HepG2 (cell line): Measurements from ENCODE around the gene ANKRD65. TPM values are rescaled to one million over a fixed set of nuclear protein-coding genes. Genes with fewer than 3 reads are reported as not detected.

Experiments used
- ARHGAP35 ChIP-seq: sonication (generic); formaldehyde crosslinking; IDR thresholded peaks from 2 replicates; pipeline ENCODE4 v1.9.0; 2022; ENCODE audit warnings: mild to moderate bottlenecking, inconsistent platforms, moderate library complexity, missing genetic modification reagents, borderline replicate concordance
- KMT2B ChIP-seq: IDR thresholded peaks from 2 replicates; pipeline ENCODE4 v1.6.1; 2016; ENCODE audit warnings: missing genetic modification reagents, missing compliant biosample characterization
- MYPOP ChIP-seq: sonication (generic); formaldehyde crosslinking; IDR thresholded peaks from 2 replicates; pipeline ENCODE4 v1.8.1; 2023; ENCODE audit warnings: mild to moderate bottlenecking, moderate library complexity, missing genetic modification reagents
- RFXAP ChIP-seq: sonication (generic); formaldehyde crosslinking; IDR thresholded peaks from 2 replicates; pipeline ENCODE4 v1.4.0; 2020; ENCODE audit warnings: missing genetic modification reagents, borderline replicate concordance
- SAFB2 ChIP-seq: sonication (generic); formaldehyde crosslinking; IDR thresholded peaks from 2 replicates; pipeline ENCODE4 v1.5.1; 2020; ENCODE audit warnings: missing genetic modification reagents, low read depth, mild to moderate bottlenecking, borderline replicate concordance
- ZMYM2 ChIP-seq: sonication (generic); formaldehyde crosslinking; IDR thresholded peaks from 2 replicates; pipeline ENCODE4 v1.8.0; 2022; ENCODE audit warnings: mild to moderate bottlenecking, missing genetic modification reagents
- ZNF34 ChIP-seq: sonication (generic); formaldehyde crosslinking; IDR thresholded peaks from 2 replicates; pipeline ENCODE4 v1.4.0; 2020; ENCODE audit warnings: mild to moderate bottlenecking, missing genetic modification reagents, borderline replicate concordance
- ZNF614 ChIP-seq: IDR thresholded peaks from 2 replicates; pipeline ENCODE4 v1.6.1; 2018; ENCODE audit warnings: missing biosample characterization, missing genetic modification reagents, inconsistent platforms, borderline replicate concordance
- ZNF773 ChIP-seq: sonication (generic); formaldehyde crosslinking; IDR thresholded peaks from 2 replicates; pipeline ENCODE4 v1.4.0; 2020; ENCODE audit warnings: missing genetic modification reagents, borderline replicate concordance
- polyA plus RNA-seq, 8 experiments: library from polyadenylated mRNA; depleted of rRNA in 3 of 8; stranded (reverse) in 7 of 8; unstranded in 1 of 8; fragments of >200 nt; fragmentation: Illumina TruSeq in 4 of 8; extraction: Trizol in 4 of 8; gene quantifications; 2 replicates each; pipeline versions ENCODE4 v1.2.1 to v1.2.3, GENCODE V29; 2011 to 2016; ENCODE audit warnings: low read depth in 4 of 8, missing spikeins in 1 of 8, mixed read lengths in 1 of 8; ENCODE audit not compliant: insufficient read depth in 1 of 8
- total RNA-seq, 5 experiments: library from RNA; depleted of rRNA; stranded (reverse); fragments of >200 nt; fragmentation: Illumina TruSeq; extraction: Trizol; gene quantifications; 2 replicates each; pipeline ENCODE4 v1.2.3, GENCODE V29; 2016; ENCODE audit warnings: low read depth in 1 of 5
- TF ChIP-seq, protein P1 (sequence below): sonication (generic); formaldehyde crosslinking; IDR thresholded peaks from 2 replicates; pipeline ENCODE4 v1.4.0; 2020; ENCODE audit warnings: mild to moderate bottlenecking, missing genetic modification reagents
- TF ChIP-seq, protein P2 (sequence below): sonication (generic); formaldehyde crosslinking; IDR thresholded peaks from 2 replicates; pipeline ENCODE4 v1.5.1; 2020; ENCODE audit warnings: missing genetic modification reagents, mild to moderate bottlenecking, borderline replicate concordance
- TF ChIP-seq, protein P3 (sequence below), 2 experiments: IDR thresholded peaks; 2 replicates each; pipeline ENCODE4 v1.6.1; 2011 to 2012; ENCODE audit warnings: low read length in 2 of 2, borderline replicate concordance in 1 of 2, low read depth in 1 of 2, mild to moderate bottlenecking in 1 of 2, moderate library complexity in 1 of 2

Gene ANKRD65
- total and polyA plus RNA-seq, 2 of the 13 experiments (the other 11 are each of a cell fraction or from before 2014, with no cell fraction given): 12.1 to 30.1 TPM

DNA sequence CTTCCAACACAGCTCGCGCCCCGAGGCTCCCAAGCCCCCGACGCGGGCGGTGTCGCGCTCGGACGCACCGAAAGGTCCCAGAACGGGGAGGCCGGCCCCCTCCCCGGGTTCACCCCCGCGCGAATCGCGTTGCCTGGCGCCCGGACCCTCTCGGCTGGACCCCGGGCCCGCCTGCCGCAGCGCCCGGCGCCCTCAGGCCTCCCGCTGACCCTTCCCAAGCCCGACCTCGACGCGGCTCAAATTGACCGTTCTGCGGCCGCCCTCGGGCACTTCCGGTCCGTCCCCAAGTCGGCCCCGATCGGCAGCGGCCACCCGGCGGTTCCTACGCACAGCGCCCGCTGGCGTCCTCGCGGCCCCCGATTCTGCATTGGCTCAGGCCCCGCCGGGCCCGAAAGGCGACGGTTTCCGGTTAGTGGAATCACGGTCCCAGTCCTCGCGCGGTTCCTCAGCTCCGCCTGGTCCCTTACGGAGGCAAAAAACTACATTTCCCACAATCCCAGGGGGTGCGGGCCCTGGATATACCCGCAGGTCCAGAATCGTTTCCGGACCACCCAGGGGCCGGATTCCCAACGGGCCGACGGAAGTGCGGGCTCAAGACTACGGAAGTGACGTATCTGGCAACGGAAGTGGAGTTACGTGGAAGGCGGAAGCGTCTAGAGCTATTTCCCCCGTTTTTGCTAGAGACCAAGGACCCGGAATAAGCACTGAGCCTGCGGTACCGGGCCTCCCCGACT is 46.0 kb downstream of the ANKRD65 start, which contains the start of gene AURKAIP1 (continued):
- TF ChIP-seq, protein P1, sequence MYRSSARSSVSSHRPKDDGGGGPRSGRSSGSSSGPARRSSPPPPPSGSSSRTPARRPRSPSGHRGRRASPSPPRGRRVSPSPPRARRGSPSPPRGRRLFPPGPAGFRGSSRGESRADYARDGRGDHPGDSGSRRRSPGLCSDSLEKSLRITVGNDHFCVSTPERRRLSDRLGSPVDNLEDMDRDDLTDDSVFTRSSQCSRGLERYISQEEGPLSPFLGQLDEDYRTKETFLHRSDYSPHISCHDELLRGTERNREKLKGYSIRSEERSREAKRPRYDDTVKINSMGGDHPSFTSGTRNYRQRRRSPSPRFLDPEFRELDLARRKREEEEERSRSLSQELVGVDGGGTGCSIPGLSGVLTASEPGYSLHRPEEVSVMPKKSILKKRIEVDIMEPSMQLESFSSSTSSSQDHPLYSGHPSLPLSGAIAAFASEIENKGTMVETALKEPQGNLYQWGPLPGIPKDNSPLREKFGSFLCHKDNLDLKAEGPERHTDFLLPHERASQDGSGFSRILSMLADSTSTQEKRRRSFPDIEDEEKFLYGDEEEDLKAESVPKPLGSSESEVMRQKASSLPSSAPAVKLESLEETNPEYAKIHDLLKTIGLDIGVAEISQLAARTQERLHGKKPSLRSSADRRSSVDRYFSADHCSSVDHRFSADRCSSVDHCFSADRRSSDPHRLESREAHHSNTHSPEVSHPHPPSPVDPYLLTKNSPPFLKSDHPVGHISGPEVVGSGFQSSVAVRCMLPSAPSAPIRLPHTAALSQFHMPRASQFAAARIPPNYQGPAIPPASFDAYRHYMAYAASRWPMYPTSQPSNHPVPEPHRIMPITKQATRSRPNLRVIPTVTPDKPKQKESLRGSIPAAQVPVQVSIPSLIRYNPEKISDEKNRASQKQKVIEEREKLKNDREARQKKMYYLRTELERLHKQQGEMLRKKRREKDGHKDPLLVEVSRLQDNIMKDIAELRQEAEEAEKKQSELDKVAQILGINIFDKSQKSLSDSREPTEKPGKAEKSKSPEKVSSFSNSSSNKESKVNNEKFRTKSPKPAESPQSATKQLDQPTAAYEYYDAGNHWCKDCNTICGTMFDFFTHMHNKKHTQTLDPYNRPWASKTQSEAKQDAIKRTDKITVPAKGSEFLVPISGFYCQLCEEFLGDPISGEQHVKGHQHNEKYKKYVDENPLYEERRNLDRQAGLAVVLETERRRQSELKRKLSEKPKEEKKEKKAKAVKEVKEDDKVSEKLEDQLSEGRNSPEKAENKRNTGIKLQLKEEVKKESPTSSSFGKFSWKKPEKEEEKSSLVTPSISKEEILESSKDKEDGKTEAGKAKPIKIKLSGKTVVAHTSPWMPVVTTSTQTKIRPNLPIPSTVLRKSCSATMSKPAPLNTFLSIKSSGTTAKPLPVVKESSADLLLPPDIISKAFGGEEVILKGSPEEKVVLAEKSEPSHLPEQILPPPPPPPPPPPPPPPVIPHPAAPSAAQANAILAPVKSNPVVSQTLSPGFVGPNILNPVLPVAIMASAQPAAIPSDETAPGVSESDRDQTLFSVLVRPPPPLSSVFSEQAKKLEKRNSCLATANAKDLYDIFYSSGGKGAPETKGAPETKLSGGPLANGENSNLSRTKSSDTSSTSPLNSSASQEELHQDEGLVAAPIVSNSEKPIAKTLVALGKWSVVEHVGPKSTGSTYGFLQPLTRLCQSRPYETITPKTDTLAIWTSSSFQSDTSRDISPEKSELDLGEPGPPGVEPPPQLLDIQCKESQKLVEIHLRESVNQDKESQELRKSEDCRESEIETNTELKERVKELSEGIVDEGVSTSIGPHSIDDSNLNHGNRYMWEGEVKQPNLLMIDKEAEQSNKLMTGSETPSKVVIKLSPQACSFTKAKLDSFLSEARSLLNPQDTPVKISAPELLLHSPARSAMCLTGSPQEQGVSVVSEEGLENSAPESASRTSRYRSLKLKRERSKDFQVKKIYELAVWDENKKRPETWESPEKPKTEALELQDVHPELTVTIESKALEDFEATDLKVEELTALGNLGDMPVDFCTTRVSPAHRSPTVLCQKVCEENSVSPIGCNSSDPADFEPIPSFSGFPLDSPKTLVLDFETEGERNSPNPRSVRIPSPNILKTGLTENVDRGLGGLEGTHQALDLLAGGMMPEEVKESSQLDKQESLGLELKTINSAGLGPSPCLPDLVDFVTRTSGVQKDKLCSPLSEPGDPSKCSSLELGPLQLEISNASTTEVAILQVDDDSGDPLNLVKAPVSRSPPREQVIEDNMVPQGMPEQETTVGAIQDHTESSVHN (CRISPR knock-in tag): peak; percentile 68; the same call in 1 of the 2 replicates
- TF ChIP-seq ZMYM2 (CRISPR knock-in tag): no peak
- no peak for TF ChIP-seq SAFB2 (CRISPR knock-in tag)
- peak; percentile 78 for TF ChIP-seq MYPOP (CRISPR knock-in tag)
- TF ChIP-seq ZNF773 (CRISPR knock-in tag): no peak
- TF ChIP-seq ARHGAP35 (CRISPR knock-in tag): peak; percentile 87; the same call in 1 of the 2 replicates
- TF ChIP-seq KMT2B (CRISPR knock-in tag): peak; percentile 92
- TF ChIP-seq, protein P2, sequence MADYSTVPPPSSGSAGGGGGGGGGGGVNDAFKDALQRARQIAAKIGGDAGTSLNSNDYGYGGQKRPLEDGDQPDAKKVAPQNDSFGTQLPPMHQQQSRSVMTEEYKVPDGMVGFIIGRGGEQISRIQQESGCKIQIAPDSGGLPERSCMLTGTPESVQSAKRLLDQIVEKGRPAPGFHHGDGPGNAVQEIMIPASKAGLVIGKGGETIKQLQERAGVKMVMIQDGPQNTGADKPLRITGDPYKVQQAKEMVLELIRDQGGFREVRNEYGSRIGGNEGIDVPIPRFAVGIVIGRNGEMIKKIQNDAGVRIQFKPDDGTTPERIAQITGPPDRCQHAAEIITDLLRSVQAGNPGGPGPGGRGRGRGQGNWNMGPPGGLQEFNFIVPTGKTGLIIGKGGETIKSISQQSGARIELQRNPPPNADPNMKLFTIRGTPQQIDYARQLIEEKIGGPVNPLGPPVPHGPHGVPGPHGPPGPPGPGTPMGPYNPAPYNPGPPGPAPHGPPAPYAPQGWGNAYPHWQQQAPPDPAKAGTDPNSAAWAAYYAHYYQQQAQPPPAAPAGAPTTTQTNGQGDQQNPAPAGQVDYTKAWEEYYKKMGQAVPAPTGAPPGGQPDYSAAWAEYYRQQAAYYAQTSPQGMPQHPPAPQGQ (CRISPR knock-in tag): 0 out of 2 replicates have a peak, but pooled peaks have one; percentile 15
- TF ChIP-seq RFXAP (CRISPR knock-in tag): peak; percentile 94
- TF ChIP-seq, protein P3, sequence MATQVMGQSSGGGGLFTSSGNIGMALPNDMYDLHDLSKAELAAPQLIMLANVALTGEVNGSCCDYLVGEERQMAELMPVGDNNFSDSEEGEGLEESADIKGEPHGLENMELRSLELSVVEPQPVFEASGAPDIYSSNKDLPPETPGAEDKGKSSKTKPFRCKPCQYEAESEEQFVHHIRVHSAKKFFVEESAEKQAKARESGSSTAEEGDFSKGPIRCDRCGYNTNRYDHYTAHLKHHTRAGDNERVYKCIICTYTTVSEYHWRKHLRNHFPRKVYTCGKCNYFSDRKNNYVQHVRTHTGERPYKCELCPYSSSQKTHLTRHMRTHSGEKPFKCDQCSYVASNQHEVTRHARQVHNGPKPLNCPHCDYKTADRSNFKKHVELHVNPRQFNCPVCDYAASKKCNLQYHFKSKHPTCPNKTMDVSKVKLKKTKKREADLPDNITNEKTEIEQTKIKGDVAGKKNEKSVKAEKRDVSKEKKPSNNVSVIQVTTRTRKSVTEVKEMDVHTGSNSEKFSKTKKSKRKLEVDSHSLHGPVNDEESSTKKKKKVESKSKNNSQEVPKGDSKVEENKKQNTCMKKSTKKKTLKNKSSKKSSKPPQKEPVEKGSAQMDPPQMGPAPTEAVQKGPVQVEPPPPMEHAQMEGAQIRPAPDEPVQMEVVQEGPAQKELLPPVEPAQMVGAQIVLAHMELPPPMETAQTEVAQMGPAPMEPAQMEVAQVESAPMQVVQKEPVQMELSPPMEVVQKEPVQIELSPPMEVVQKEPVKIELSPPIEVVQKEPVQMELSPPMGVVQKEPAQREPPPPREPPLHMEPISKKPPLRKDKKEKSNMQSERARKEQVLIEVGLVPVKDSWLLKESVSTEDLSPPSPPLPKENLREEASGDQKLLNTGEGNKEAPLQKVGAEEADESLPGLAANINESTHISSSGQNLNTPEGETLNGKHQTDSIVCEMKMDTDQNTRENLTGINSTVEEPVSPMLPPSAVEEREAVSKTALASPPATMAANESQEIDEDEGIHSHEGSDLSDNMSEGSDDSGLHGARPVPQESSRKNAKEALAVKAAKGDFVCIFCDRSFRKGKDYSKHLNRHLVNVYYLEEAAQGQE (IDR thresholded peaks at IDR 0.05; ENCODE audit: borderline replicate concordance in 1 of 2, low read depth in 1 of 2, low read length in 2 of 2): 0 out of 4 replicates have a peak, but pooled peaks of 1 of the 2 experiments have one; percentile 63
- peak; percentile 99 for TF ChIP-seq ZNF34
- peak; percentile 98 for TF ChIP-seq ZNF614 (CRISPR knock-in tag)
